KOPT-K1 (cell line): ENCODE data around the gene PRAMEF20.
"Not testable (repeated sequence)": the region's sequence is repeated elsewhere in the genome, so short reads cannot be mapped to it uniquely, and the experiment has no call there.

Source experiments
- H3K27ac ChIP-seq: fragments of 200-600 bp; sonication (generic); 2 replicates; pipeline ENCODE4 v1.5.1; 2016; ENCODE audit warnings: antibody characterized with exemption, mild to moderate bottlenecking, low read depth, low read length; ENCODE audit not compliant: poor library complexity, severe bottlenecking
- H3K36me3 ChIP-seq: fragments of 200-600 bp; sonication (generic); 2 replicates; pipeline ENCODE4 v1.5.1; 2017; ENCODE audit warnings: antibody characterized with exemption, mild to moderate bottlenecking, low read length, moderate library complexity; ENCODE audit not compliant: insufficient read depth
- H3K9me3 ChIP-seq: fragments of 200-600 bp; sonication (generic); 2 replicates; pipeline ENCODE4 v1.5.1; 2017; ENCODE audit warnings: antibody characterized with exemption, low read length, mild to moderate bottlenecking; ENCODE audit not compliant: insufficient read depth, poor library complexity, severe bottlenecking

PRAMEF20 gene

DNA sequence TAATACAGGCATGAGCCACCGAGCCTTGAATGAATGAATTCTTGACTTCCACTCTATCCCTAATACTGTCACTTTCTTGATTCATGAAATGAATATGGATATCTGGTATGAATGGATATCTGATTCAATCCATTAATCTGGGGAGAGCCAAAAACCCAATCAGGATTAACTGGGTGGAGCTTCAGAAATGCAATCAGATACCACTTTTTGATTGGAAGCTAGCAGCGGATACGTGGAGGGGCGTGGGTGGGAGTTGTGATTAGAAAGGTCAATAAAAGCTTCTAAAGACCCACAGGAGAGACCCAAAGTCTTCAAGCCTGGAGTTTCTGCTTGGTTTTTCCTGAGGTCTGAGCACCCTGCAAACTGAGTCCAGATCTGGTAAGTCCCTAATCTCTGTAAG, at the start of gene PRAMEF20:
PRAMEF20 (plus strand) TSS at position 301 of the 400 bp plus-strand sequence. CDS start 5,905 bp downstream, outside the sequence.
- not testable (repeated sequence) for H3K36me3 ChIP-seq, H3K27ac ChIP-seq, H3K9me3 ChIP-seq

DNA sequence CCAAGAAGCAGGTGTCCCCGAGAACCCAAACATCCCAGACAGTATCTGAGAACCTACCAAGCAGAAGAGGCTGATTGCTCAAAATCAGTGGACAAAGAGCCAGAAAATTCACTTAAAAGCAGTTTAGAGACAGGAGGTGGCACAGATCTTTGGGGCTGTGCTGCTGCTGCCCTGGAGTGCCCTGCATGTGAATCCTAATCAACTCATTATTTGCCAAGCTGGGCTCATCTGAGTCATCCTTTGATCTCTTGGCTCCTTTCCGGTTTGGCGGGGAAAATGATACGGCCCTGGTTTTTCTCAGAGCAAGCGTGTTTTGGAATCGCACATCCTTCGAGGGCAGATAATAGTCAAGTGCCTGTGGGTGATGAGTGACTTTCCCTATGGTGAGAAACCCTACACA, 47.9 kb upstream of the PRAMEF20 start:
- not testable (repeated sequence) for H3K9me3 ChIP-seq, H3K36me3 ChIP-seq, H3K27ac ChIP-seq

DNA sequence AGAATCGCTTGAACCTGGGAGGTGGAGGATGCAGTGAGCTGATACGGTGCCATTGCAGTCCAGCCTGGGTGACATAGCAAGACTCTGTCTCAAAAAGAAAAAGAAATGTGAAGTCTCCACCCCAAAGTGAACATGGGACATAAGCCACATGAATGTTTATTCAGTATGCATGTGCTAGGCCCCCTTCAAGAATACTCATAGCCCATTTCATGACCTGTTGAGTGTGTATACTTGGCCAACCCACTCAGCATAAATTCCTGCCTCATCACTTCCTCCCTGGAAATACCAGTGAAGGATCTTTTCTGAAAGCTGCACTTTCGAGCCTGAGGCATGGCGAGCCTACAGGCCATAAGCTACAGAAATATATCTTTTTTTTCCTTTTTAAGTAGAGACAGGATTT, 45.3 kb upstream of the PRAMEF20 start:
- H3K36me3 ChIP-seq, H3K27ac ChIP-seq, H3K9me3 ChIP-seq: not testable (repeated sequence)

DNA sequence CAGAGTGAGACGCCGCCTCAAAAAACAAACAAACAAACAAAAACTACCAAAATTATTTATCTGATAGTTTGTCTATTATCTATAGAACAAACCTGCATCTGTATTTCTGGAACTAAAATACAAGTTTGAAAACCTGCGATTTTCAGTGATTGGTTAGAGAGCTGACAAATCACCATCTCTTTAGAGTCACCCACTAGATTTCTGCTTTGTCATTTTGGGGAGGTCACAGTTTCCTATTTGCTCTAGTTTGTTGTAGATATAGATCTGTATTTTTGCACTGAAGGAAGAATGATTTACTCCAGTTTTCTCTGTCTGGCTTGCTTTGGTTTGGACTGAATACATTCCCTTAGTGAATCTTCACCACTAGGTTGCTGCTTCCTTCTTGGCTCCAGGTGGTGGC, 43.7 kb upstream of the PRAMEF20 start:
- H3K9me3 ChIP-seq, H3K27ac ChIP-seq: not testable (repeated sequence)

DNA sequence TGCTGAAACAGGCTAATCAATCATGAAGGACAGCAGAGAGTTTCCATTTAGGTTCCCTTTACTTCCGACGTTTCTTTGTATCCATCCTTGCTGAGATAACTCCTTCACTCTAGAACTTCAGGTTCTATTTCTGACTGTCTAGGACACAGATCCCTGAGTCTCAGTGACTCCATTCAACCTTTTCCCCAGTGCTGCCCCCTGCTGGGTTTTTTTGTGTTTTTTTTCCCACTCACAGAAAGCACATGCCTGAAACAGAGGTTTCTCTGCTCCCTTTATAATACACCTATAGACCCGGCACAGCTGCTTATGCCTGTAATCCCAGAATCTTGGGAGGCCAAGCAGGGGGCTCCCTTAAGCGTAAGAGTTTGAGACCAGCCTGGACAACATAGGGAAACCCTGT, 41.7 kb upstream of the PRAMEF20 start:
- not testable (repeated sequence) for H3K9me3 ChIP-seq, H3K36me3 ChIP-seq, H3K27ac ChIP-seq

More for the DNA sequence above, 43.7 kb upstream of the PRAMEF20 start:
- H3K36me3 ChIP-seq: not testable (repeated sequence)

DNA sequence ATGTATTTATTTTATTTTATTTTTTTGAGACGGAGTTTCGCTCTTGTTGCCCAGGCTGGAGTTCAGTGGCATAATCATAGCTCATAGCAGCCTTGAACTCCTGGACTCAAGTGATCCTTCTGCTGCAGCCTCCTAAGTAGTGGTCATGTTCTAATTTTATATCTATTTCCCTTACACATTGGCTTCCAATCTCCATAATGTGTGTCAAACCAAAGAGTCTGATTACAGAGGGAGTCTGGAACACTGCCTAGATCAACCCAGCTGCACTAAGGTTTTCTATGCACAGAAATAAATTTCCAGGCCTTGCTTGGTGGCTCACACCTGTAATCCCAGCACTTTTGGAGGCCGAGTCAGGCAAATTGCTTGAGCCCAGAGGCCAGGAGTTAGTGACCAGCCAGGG, 31.3 kb upstream of the PRAMEF20 start:
- H3K9me3 ChIP-seq, H3K36me3 ChIP-seq, H3K27ac ChIP-seq: not testable (repeated sequence)

DNA sequence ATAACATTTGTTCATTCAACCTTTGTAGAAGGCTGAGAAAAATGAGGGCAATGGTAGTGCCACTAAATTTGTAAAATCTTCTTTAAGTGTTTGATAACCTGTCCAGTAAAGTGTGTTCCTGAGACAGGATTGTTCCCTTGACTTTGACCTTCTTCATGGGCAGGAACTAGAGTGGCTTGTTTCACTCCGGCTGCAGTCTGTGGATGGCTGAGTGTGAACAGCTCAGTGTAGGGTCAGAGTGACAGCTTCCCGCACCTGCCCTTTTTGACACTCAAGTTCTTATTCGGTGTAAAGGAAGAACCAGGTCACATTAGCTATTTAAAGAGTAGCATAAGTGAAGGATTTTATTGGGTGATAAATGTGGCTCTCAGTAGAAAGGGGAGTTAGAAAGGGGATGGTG, 29.9 kb upstream of the PRAMEF20 start:
- not testable (repeated sequence) for H3K36me3 ChIP-seq, H3K27ac ChIP-seq, H3K9me3 ChIP-seq

DNA sequence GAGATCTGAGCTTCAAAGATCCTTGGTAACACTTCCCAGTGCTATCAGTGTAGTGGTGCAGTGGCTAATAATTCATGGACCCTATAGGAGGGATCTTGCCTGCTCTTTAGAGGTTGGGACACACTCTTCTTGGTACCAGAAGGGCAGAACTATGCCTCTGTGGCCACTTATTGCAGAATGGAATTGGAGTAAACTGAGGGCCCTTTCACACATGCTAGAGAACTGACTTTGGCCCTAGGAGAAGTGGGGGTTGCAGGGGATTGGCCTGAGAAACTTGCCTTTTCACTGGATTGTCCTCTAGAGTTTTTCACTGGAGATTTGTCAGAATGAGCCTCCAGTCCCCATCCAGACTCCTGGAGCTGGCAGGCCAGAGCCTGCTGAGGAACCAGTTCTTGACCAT, 20.9 kb upstream of the PRAMEF20 start, which contains the start of gene PRAMEF17:
PRAMEF17 (plus strand) TSS at position 301 of the 400 bp plus-strand sequence; CDS start at position 327, 26 bp downstream.
- H3K9me3 ChIP-seq, H3K27ac ChIP-seq, H3K36me3 ChIP-seq: not testable (repeated sequence)

DNA sequence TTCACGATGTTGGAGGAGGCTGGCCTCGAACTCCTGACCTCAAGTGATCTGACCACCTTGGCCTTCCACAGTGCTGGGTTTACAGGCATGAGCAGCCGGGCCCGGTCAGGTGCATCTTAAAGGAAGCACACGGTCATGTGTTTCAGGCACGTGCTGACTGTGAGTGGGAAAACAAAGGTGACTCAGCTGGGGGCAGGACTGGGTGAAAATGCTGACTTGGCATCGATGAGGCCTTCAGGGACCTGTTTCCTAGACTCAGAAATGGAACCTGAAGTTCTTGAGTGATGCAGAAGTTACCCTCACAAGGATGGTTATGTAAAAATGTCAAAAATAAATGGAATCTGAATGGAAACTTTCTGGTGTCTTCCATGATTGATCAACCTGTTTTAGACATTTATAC, 17.2 kb upstream of the PRAMEF20 start:
- not testable (repeated sequence) for H3K27ac ChIP-seq, H3K9me3 ChIP-seq

DNA sequence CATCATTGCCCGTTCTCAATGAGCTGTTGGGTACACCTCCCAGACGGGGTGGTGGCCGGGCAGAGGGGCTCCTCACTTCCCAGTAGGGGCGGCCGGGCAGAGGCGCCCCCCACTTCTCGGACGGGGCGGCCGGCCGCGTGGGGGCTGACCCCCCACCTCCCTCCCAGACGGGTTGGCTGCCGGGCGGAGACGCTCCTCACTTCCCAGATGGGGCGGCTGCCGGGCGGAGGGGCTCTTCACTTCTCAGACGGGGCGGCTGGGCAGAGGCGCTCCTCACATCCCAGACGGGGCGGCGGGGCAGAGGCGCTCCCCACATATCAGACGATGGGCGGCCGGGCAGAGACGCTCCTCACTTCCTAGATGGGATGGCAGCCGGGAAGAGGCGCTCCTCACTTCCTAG, 15.5 kb upstream of the PRAMEF20 start:
- H3K9me3 ChIP-seq, H3K27ac ChIP-seq, H3K36me3 ChIP-seq: not testable (repeated sequence)

More for the DNA sequence above, 17.2 kb upstream of the PRAMEF20 start:
- not testable (repeated sequence) for H3K36me3 ChIP-seq

DNA sequence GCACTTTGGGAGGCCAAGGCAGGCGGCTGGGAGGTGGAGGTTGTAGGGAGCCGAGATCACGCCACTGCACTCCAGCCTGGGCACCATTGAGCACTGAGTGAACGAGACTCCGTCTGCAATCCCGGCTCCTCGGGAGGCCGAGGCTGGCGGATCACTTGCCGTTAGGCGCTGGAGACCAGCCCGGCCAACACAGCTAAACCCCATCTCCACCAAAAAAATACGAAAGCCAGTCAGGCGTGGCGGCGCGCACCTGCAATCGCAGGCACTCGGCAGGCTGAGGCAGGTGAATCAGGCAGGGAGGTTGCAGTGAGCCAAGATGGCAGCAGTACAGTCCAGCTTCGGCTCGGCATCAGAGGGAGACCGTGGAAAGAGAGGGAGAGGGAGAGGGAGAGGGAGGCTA, 14.9 kb upstream of the PRAMEF20 start:
- H3K27ac ChIP-seq, H3K36me3 ChIP-seq, H3K9me3 ChIP-seq: not testable (repeated sequence)

DNA sequence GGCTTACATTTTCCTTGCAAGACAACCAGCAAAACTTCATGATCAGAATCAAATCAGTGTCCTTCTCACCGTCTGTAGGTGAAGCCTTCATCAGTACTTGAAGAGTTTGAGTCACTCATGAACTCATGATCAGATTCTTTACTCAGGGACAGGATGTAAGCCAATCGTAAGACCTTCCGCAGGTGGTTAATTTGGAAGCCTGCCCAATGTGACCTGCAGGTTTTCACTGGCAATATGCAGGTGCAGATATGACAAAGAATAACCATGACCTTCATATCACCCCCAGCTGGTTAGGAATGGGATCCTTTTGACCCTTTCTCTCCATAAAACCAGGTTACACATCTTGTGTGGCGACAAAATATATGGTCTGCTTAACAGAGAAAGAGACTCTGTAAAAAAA, 2.4 kb upstream of the PRAMEF20 start:
- H3K27ac ChIP-seq: no peak overlapping the region
- H3K36me3 ChIP-seq: no peaks in the 10 kb centered on the region
- peaks cover 6% of the 10 kb centered on the region for H3K9me3 ChIP-seq

DNA sequence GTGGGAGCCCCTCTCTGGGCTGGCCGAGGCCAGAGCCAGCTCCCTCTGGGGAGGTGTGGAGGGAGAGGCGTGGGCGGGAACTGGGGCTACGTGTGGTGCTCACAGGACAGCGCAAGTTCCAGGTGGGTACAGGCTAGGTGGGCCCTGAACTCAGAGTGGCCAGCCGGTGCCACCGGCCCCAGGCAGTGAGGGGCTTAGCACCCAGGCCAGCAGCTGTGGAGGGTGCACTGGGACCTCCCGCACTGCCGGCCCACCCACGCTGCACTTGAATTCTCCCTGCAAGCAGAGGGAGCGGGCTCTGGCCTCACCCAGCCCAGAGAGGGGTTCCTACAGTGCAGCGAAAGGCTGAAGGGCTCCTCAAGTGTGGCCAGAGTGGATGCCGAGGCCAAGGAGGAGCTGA, 20.2 kb downstream of the PRAMEF20 start:
- H3K27ac ChIP-seq: no peak overlapping the region
- no peaks in the 10 kb centered on the region for H3K9me3 ChIP-seq
- no peaks in the 10 kb centered on the region for H3K36me3 ChIP-seq

DNA sequence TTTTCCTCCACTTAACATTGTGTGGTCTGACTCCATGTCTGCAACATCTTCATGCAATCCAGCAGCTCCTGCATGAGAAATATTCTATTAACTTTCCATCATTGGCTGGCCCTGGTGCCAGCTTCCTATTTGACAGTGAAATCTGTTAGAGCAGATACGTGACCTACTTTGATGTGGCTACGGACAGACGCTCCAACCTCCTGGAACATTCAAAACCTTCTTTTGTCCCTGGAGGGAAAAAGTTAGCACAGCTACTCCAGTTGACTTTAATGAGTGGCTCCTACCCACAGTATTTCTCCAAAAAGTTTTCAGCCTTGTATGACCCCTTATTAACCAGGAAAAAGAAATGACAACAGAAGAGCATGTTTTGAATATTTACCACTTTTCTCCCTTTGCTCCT, 22.0 kb downstream of the PRAMEF20 start:
- Histone ChIP-seq H3K27ac (no peak overlapping the region), H3K36me3 (no peaks in the 10 kb centered on the region), H3K9me3 (no peaks in the 10 kb centered on the region)

DNA sequence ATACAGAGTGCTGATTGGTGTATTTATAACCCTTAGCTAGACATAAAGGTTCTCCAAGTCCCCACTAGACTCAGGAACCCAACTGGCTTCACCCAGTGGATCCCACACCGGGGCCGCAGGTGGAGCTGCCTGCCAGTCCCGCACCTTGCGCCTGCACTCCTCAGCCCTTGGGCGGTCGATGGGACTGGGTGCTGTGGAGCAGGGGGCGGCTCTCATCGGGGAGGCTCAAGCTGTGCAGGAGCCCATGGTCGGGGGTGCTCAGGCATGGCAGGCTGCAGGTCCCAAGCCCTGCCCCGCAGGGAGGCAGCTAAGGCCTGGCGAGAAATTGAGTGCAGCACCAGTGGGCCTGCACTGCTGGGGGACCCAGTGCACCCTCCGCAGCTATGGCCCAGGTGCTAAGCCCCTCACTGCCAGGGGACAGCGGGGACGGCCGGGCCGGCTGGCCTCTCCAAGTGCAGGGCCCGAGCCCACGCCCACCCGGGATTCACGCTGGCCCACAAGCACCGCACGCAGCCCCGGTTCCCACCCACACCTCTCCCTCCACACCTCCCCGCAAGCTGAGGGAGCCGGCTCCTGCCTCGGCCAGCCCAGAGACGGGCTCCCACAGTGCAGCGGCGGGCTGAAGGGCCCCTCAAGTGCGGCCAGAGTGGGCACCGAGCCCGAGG, 23.6 kb downstream of the PRAMEF20 start:
- not testable (repeated sequence) for H3K27ac ChIP-seq, H3K36me3 ChIP-seq, H3K9me3 ChIP-seq

DNA sequence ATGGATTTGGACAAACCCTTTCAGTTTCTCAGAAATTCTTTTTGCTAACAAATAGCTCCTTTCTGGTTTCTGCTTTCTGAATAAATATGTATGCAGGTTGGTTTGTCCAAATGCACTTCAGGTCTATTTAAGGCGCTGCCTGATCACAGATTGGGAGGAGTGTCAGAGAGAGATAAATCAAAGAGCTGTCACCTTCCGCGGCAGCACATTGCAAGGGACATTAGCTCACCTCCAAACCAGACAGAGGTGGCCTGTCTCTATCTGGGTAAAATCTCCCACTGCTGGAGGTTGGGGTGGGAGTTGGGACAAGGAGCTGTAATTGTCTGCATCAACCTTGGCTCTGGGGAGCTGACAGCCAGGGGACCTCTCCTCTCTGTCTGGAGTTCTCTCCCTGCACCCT, 25.2 kb downstream of the PRAMEF20 start:
- no peak overlapping the region for H3K27ac ChIP-seq
- no peaks in the 10 kb centered on the region for H3K9me3 ChIP-seq
- no peaks in the 10 kb centered on the region for H3K36me3 ChIP-seq
